ENCODE measurements around the gene KRT7.

DNA sequence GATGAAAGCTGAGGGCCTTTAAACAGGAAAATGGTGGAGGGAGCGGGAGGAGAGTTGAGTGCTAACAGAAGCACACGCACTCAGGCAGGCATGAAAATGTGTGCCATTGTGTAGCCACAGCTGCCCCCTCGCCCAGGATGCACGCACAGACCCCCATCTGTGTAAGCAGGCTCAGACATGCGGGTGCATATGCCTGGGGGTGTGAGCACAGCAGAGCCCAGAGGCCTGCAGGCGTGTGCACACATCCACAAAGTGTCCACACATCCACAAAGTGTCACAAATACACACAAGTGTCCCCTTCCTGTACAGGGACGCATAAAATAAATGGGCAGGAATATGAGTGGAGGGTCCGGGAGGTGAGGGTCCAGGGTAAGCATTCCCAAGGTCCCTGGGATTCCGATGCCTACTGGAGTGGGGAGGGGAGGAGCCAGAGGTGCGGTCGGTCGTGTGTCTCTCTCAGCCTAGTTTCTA is 805 bp upstream of the KRT7 start:
- TF ChIP-seq, protein P1, sequence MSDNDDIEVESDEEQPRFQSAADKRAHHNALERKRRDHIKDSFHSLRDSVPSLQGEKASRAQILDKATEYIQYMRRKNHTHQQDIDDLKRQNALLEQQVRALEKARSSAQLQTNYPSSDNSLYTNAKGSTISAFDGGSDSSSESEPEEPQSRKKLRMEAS (IDR thresholded peaks at IDR 0.05): no peak
- TF ChIP-seq, protein P2, sequence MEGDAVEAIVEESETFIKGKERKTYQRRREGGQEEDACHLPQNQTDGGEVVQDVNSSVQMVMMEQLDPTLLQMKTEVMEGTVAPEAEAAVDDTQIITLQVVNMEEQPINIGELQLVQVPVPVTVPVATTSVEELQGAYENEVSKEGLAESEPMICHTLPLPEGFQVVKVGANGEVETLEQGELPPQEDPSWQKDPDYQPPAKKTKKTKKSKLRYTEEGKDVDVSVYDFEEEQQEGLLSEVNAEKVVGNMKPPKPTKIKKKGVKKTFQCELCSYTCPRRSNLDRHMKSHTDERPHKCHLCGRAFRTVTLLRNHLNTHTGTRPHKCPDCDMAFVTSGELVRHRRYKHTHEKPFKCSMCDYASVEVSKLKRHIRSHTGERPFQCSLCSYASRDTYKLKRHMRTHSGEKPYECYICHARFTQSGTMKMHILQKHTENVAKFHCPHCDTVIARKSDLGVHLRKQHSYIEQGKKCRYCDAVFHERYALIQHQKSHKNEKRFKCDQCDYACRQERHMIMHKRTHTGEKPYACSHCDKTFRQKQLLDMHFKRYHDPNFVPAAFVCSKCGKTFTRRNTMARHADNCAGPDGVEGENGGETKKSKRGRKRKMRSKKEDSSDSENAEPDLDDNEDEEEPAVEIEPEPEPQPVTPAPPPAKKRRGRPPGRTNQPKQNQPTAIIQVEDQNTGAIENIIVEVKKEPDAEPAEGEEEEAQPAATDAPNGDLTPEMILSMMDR (IDR thresholded peaks at IDR 0.05; ENCODE audit: low read depth, low read length, missing input control): no peak
- no peak for TF ChIP-seq TAF1 (conservative IDR thresholded peaks at IDR 0.05)
- TF ChIP-seq ZBTB33 (IDR thresholded peaks at IDR 0.05): no peak
- TF ChIP-seq, protein P3, sequence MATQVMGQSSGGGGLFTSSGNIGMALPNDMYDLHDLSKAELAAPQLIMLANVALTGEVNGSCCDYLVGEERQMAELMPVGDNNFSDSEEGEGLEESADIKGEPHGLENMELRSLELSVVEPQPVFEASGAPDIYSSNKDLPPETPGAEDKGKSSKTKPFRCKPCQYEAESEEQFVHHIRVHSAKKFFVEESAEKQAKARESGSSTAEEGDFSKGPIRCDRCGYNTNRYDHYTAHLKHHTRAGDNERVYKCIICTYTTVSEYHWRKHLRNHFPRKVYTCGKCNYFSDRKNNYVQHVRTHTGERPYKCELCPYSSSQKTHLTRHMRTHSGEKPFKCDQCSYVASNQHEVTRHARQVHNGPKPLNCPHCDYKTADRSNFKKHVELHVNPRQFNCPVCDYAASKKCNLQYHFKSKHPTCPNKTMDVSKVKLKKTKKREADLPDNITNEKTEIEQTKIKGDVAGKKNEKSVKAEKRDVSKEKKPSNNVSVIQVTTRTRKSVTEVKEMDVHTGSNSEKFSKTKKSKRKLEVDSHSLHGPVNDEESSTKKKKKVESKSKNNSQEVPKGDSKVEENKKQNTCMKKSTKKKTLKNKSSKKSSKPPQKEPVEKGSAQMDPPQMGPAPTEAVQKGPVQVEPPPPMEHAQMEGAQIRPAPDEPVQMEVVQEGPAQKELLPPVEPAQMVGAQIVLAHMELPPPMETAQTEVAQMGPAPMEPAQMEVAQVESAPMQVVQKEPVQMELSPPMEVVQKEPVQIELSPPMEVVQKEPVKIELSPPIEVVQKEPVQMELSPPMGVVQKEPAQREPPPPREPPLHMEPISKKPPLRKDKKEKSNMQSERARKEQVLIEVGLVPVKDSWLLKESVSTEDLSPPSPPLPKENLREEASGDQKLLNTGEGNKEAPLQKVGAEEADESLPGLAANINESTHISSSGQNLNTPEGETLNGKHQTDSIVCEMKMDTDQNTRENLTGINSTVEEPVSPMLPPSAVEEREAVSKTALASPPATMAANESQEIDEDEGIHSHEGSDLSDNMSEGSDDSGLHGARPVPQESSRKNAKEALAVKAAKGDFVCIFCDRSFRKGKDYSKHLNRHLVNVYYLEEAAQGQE (IDR thresholded peaks at IDR 0.05): no peak
- no peak for TF ChIP-seq FOXA1 (IDR thresholded peaks at IDR 0.05)
- TF ChIP-seq RAD21 (IDR thresholded peaks at IDR 0.05): no peak
- no peak for TF ChIP-seq JUND (IDR thresholded peaks at IDR 0.05)
- no peak for TF ChIP-seq YY1 (IDR thresholded peaks at IDR 0.05)
- TF ChIP-seq EGR1 (IDR thresholded peaks at IDR 0.05; ENCODE audit: low read depth in 2 of 2): no peak
- no peak for TF ChIP-seq RXRA (IDR thresholded peaks at IDR 0.05)
- no peak for TF ChIP-seq NR2F2 (IDR thresholded peaks at IDR 0.05)

Measured in liver (tissue), 3 donors.